Suppressor macrophage treated with lipopolysaccharide for 1 hour (primary cell): ENCODE results near the gene ST3GAL4.

Experiments used
- DNase-seq, 3 donors: peaks; one replicate each; pipeline ENCODE4 v3.0.0-alpha.2; 2020 to 2022

ST3GAL4 gene

DNA sequence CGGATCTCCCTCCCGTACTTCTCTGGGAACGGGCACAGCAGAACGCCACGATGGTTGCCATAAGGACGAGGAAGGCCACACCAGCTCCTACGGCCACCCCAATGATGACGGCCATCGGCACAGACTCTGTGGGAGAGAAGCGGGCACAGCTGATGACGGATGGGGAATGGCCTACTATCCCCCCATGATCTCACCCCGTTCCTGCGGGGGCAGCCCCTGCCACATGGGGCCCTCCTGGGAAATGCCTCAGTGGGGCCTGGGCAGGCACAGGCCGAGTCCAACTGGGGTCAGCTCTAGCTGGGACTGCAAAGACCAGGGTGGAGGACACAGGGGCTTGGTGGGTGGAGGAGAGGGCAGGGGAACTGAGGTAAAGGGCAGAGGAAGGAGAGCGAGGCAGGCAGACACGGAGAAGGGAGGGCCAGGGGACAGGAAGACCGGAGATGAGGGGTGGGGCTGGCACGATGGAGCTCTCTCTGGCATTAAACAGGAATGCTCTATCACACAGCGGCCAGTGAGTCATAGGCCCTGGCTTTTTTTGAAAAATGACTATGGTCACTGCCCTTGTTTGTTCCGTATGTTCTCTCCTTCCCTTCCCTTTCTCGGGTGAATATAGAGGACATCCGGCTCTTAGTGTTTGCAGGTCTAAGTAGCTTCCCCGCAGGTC, 76.0 kb downstream of the ST3GAL4 start:
- DNase-seq: no peak

GRCh38 chr11:126432065-126432461, 76.6 kb downstream of the ST3GAL4 start:
- no peak for DNase-seq

- no peak for DNase-seq
Observed at GRCh38 chr11:126432525-126432924, 77.0 kb downstream of the ST3GAL4 start.

DNA sequence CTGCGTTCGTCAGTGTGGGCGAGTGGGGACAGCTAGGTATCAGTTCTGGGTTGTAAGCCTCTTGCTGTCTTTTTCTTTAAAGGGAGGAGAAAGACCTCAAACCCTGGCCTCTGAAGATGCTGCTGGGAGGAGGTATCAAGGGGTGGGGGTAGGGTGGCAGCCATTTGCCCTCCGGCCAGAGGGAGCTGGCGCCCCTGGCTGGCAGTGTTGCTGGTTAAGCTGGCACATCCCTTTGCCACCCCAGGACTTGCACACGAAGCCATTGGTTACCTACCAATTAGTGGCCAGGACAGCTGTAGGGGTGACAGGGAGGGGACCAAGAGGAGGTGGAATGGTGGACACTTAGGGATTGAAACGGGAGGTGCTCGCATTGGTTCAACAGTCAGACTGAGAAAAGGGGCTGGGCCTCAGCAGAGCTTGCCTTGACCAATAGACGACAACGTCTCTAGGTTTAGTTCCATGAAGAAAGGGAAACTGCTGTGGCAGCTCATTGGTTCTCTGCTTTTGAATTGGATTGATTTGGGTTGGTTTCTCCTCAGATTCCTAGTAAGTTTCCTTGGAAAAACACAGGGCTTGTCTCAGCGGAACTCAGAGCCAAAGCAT, 77.9 kb downstream of the ST3GAL4 start:
- DNase-seq: no peak

DNA sequence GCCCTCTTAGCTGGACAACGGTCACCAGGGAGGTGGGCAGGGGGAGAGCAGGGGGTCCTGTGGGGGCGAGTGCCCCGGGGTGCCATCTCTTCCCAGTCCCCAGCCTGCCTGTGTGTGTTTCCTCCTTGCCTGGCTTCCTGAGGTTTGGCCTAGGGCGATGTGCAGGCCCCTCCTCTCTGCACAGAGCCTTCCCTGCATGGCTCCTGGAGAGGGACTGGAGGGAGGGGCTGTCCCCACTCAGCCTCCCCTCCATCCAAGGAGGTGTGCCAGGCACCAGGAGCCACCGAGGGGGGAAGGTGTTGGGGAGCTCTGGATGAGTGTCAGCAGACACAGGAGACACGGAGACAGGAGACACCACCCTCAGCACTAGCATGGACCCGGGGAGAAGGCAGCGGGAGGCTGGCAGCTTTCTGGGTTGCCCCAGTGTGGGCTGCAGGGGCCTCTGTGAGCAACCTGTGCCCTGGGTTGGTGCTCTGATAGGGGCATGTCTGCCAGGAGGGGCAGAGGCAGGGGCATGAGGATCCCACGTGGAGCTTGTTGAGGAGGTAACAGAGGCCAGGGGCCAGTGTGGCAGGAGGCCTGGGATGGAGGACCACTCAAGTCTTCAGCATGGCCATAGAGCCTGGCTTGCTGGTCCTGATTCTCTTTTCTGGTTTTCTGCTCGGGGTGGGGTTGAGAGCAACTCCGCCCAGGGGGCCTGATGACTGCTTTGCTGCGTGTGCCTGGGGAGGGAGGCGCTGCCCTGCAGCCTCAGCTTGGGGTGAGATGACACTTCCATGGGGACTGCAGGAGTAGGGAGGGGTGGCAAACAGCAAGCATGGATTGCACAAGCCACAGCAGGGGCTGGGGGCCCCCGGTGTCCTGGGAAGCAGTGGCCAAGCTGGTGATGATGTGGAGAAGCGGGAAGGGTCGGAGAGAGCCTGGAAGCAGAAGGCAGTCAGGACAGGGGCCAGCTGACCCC, 78.8 kb downstream of the ST3GAL4 start:
- no peak for DNase-seq

GRCh38 chr11:126434950-126435335, 79.5 kb downstream of the ST3GAL4 start:
- DNase-seq: no peak

DNA sequence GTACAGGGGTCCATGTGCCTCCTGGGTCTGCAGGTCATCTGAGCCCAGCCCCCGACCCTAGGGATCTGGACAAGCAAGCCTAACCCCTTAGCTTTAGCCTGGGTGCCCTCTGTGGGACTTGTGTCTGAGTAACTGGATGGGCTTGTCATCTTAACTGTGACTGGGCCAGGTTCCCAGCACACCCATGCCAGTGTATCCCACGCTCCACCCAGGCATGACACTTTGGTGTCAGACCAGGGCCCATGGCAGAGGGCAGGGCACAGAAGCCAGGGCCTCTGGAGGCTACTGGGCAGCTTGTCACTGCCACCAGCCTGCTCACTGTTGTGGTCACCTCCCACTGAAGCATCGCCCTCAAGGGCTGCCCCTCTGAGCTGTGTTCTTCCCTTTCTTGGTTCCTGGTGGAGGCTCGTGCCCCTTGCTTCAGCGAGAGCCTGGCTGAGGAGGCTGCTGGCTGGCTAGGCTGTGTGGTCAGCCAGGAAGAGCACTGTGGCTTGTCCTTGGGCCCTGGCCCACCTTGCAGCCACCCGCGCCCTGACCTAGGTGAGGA, 80.8 kb downstream of the ST3GAL4 start:
- DNase-seq: no peak

DNA sequence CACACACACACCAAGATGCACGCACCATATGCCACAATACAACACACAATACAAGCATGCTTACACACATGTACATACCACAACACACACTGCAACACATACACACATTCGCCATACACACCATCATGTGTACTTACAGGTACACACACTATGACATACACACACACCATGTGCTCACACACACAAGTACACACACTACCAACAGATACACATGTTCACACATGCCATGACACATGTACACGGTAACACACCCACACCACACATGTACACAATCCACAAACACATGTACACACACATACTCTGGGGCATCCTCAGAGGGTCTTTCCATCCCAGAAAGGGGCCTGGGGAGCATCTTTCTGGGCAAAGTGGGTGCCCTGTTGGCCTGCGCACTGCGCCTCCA, 82.2 kb downstream of the ST3GAL4 start:
- DNase-seq: no peak

- no peak for DNase-seq
Observed at GRCh38 chr11:126438272-126438671, 82.8 kb downstream of the ST3GAL4 start.

- DNase-seq: peak; percentile 25 to 68 (median 35)
Observed at GRCh38 chr11:126438691-126439090, 83.2 kb downstream of the ST3GAL4 start.

DNA sequence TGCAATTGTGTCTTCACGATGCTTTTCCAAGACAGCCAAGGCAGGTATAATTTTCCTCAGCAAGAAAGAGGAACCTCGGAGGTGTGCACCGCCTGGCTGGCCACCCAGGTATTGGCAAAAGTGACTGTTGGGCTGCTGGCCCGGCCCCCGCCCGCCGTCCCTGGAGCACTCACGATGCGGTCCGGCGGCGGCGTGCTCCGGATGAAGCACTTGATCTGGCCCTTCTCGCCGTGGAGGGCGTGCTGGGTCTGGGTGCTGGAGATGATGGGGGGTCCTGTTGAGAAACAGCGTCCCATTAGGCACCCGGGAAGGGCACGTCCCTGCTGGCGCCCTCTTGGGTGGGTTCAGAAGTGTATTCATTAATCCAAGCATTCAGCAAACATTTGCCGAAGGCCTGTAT, 84.8 kb downstream of the ST3GAL4 start:
- no peak for DNase-seq

GRCh38 chr11:126440792-126441514, 85.5 kb downstream of the ST3GAL4 start:
- peak; percentile 74 to 82 (median 82) for DNase-seq

DNA sequence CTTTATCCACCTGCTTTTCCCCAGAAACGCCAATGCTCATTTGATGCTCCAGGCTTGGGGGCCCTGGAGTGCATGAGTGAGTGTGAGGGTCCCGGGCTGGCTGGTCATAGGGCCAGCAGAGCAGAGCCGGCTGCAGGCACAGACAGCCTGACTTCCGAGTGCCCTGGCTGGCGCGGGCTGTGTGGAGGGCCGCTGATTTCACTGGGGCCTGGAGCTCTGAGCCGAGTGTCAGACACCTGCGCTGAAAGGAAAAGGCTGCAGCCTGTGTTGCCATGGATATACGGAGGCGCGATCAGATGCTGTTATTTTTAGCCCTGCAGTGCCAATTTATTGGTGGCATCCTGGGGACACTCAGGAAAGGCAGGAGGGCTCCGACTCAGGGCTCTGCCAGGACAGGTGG, 87.6 kb downstream of the ST3GAL4 start:
- no peak for DNase-seq

GRCh38 chr11:126444072-126444471, 88.6 kb downstream of the ST3GAL4 start:
- no peak for DNase-seq

- DNase-seq: no peak
Observed at GRCh38 chr11:126446581-126446980, 91.1 kb downstream of the ST3GAL4 start.

GRCh38 chr11:126450198-126450597, 94.7 kb downstream of the ST3GAL4 start:
- no peak for DNase-seq

DNA sequence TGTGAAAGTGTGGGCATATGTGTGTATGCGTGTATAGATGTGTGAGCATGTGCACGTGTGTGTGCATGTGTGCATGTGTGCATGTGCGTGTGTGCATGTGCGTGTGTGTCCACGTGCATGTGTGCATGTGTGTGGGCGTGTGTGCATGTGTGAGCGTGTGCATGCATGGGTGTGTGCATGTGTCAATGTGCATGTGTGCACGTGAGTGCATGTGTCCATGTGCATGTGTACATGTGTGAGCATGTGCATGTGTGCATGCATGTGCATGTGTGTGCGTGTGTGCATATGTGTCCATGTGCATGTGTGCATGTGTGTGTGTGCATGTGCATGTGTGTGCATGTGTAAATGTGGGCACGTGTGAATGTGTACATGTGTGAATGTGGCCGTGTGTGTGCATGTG, 95.3 kb downstream of the ST3GAL4 start:
- DNase-seq: no peak

GRCh38 chr11:126451211-126451802, 95.8 kb downstream of the ST3GAL4 start:
- no peak for DNase-seq

GRCh38 chr11:126452241-126453101, 97.0 kb downstream of the ST3GAL4 start:
- no peak for DNase-seq

GRCh38 chr11:126456089-126456488, 100.6 kb downstream of the ST3GAL4 start:
- no peak for DNase-seq
